MM.1S (cell line): ENCODE measurements around the gene ADGRL3.

Experiments
- DNase-seq: peaks from one replicate; pipeline ENCODE4 v3.0.0-alpha.2; 2015
- H2AFZ ChIP-seq: fragments of 300-600 bp; sonication (generic); 2 replicates; pipeline ENCODE4 v1.6.0; 2016; ENCODE audit warnings: antibody characterized with exemption, low read length
- H3F3A ChIP-seq: fragments of 300-600 bp; sonication (generic); 2 replicates; pipeline ENCODE4 v1.6.1; 2016; ENCODE audit warnings: mild to moderate bottlenecking, antibody characterized with exemption, low read length, moderate library complexity, mixed read lengths; ENCODE audit not compliant: insufficient read depth
- H3K27ac ChIP-seq: fragments of 300-600 bp; sonication (generic); 2 replicates; pipeline ENCODE4 v1.5.1; 2016; ENCODE audit warnings: mild to moderate bottlenecking, low read length
- H3K27me3 ChIP-seq: fragments of 300-600 bp; sonication (generic); replicated peaks from 2 replicates; pipeline ENCODE4 v1.6.0; 2016; ENCODE audit warnings: low read length; ENCODE audit not compliant: insufficient read depth
- H3K36me3 ChIP-seq: fragments of 300-600 bp; sonication (generic); replicated peaks from 2 replicates; pipeline ENCODE4 v1.6.1; 2016; ENCODE audit warnings: mild to moderate bottlenecking, low read length, mixed read lengths; ENCODE audit not compliant: insufficient read depth
- H3K4me1 ChIP-seq: fragments of 300-600 bp; sonication (generic); 2 replicates; pipeline ENCODE4 v1.6.1; 2016; ENCODE audit warnings: low read length, mixed read lengths
- H3K4me2 ChIP-seq: fragments of 300-600 bp; sonication (generic); 2 replicates; pipeline ENCODE4 v1.6.0; 2016; ENCODE audit warnings: low read depth, low read length
- H3K4me3 ChIP-seq: fragments of 300-600 bp; sonication (generic); 2 replicates; pipeline ENCODE4 v1.5.1; 2016; ENCODE audit warnings: low read length, mixed read lengths
- H3K79me2 ChIP-seq: fragments of 300-600 bp; sonication (generic); 2 replicates; pipeline ENCODE4 v1.6.1; 2016; ENCODE audit warnings: mixed run types, low read length, mixed read lengths
- H3K9ac ChIP-seq: fragments of 300-600 bp; sonication (generic); 2 replicates; pipeline ENCODE4 v1.6.1; 2016; ENCODE audit warnings: low read length, mixed read lengths
- H3K9me2 ChIP-seq: fragments of 300-600 bp; sonication (generic); replicated peaks from 2 replicates; pipeline ENCODE4 v1.6.1; 2016; ENCODE audit warnings: mild to moderate bottlenecking, low read length, mixed read lengths; ENCODE audit not compliant: insufficient read depth
- H3K9me3 ChIP-seq: fragments of 300-600 bp; sonication (generic); replicated peaks from 2 replicates; pipeline ENCODE4 v1.6.1; 2016; ENCODE audit warnings: mild to moderate bottlenecking, low read length, mixed read lengths; ENCODE audit not compliant: insufficient read depth
- H4K20me1 ChIP-seq: fragments of 300-600 bp; sonication (generic); 2 replicates; pipeline ENCODE4 v1.6.1; 2016; ENCODE audit warnings: mild to moderate bottlenecking, low read length, moderate library complexity, mixed read lengths; ENCODE audit not compliant: insufficient read depth
- EZH2 ChIP-seq: fragments of 300-600 bp; sonication (generic); optimal IDR thresholded peaks from 2 replicates; pipeline ENCODE3; 2017; ENCODE audit warnings: low read depth, mild to moderate bottlenecking, antibody characterized with exemption, low read length, mixed read lengths
- EZH2phosphoT487 ChIP-seq: fragments of 300-600 bp; sonication (generic); IDR thresholded peaks from 2 replicates; pipeline ENCODE4 v1.6.1; 2018; ENCODE audit warnings: antibody characterized with exemption, low read length
- TF ChIP-seq, protein P1 (sequence below): fragments of 300-600 bp; sonication (generic); IDR thresholded peaks from 2 replicates; pipeline ENCODE4 v1.5.1; 2016; ENCODE audit warnings: antibody characterized with exemption, low read length, mixed read lengths

Gene ADGRL3

DNA sequence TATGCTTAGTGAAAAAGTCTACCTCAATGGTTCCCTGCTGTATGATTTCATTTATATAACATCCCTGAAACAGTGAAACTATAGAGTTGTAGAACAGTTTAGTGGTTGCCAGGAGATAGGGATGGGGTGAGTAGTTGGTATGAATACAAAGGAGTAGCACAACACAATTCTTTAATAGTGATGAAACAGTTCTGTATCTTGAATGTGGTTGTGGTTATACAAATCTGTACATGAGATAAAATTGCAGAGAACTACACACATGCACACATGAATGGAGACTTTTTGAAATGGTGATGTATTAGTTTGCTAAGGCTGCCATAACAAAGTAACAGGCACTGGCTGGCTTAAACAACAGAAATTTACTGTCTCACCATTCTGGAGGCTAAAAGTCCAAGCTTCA lies 677.1 kb downstream of the ADGRL3 start:
- DNase-seq = no peak
- TF ChIP-seq, protein P1, sequence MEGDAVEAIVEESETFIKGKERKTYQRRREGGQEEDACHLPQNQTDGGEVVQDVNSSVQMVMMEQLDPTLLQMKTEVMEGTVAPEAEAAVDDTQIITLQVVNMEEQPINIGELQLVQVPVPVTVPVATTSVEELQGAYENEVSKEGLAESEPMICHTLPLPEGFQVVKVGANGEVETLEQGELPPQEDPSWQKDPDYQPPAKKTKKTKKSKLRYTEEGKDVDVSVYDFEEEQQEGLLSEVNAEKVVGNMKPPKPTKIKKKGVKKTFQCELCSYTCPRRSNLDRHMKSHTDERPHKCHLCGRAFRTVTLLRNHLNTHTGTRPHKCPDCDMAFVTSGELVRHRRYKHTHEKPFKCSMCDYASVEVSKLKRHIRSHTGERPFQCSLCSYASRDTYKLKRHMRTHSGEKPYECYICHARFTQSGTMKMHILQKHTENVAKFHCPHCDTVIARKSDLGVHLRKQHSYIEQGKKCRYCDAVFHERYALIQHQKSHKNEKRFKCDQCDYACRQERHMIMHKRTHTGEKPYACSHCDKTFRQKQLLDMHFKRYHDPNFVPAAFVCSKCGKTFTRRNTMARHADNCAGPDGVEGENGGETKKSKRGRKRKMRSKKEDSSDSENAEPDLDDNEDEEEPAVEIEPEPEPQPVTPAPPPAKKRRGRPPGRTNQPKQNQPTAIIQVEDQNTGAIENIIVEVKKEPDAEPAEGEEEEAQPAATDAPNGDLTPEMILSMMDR = no peak
- TF ChIP-seq EZH2 (no peak), EZH2phosphoT487 (no peak)
- H3K36me3 ChIP-seq = no peaks in the 10 kb centered on the region
- no peaks in the 10 kb centered on the region for H3K9me2 ChIP-seq
- H3F3A ChIP-seq = no peaks in the 10 kb centered on the region
- no peak overlapping the region for H3K9ac ChIP-seq
- H3K27me3 ChIP-seq = no peaks in the 10 kb centered on the region
- H3K4me1 ChIP-seq = no peaks in the 10 kb centered on the region
- no peaks in the 10 kb centered on the region for H4K20me1 ChIP-seq
- no peak overlapping the region for H3K4me3 ChIP-seq
- no peak overlapping the region for H3K4me2 ChIP-seq
- H3K9me3 ChIP-seq = no peaks in the 10 kb centered on the region
- no peaks in the 10 kb centered on the region for H3K79me2 ChIP-seq
- no peak overlapping the region for H2AFZ ChIP-seq
- H3K27ac ChIP-seq = no peak overlapping the region

DNA sequence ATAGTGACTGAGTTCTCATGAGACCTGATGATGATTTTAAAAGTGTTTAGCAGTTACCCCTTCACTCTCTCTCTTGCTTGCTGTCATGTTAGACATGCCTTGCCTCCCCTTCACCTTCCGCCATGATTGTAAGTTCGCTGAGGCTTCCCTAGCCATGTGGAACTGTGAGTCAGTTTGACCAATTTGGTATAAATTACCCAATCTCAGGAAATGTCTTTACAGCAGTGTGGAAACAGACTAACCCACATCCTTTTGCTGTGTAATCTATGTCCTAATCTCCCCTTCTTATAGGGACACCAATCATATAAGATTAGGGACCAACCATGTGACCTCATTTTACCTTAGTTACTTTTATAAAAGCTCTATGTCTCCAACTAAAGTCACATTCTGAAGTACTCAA lies 677.8 kb downstream of the ADGRL3 start:
- Histone ChIP-seq H4K20me1 (no peaks in the 10 kb centered on the region), H2AFZ (no peak overlapping the region), H3K9ac (no peak overlapping the region), H3K4me3 (no peak overlapping the region), H3K27ac (no peak overlapping the region), H3K9me2 (no peaks in the 10 kb centered on the region), H3K79me2 (no peaks in the 10 kb centered on the region), H3K27me3 (no peaks in the 10 kb centered on the region), H3F3A (no peaks in the 10 kb centered on the region), H3K36me3 (no peaks in the 10 kb centered on the region), H3K4me1 (no peaks in the 10 kb centered on the region), H3K9me3 (no peaks in the 10 kb centered on the region), H3K4me2 (no peak overlapping the region)
- no peak for TF ChIP-seq EZH2
- DNase-seq = no peak

DNA sequence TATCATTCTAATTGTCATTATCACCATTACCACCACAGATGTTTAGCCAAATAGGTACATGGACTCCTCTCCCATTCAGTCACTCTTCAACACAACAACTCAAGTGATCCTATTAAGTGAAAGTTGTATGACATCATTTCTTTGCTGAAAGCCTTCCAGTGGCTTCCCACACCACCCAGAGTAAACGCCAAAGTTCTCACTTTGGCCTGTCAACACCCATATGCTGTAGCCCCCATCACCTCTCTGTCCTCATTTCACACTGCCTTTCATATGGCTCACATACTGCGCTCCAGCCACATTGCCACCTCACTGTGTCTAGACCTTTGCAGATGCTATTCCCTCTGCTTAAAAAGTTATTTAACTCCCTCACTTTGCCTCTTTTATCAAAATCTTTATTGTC lies 682.3 kb downstream of the ADGRL3 start:
- no peaks in the 10 kb centered on the region for H3K27me3 ChIP-seq
- no peak for DNase-seq
- H3K9me3 ChIP-seq = no peaks in the 10 kb centered on the region
- no peak overlapping the region for H3K4me2 ChIP-seq
- H3K9ac ChIP-seq = no peak overlapping the region
- no peaks in the 10 kb centered on the region for H3K9me2 ChIP-seq
- no peaks in the 10 kb centered on the region for H3K4me1 ChIP-seq
- no peaks in the 10 kb centered on the region for H4K20me1 ChIP-seq
- no peak overlapping the region for H3K27ac ChIP-seq
- no peaks in the 10 kb centered on the region for H3K36me3 ChIP-seq
- H2AFZ ChIP-seq = no peak overlapping the region
- no peaks in the 10 kb centered on the region for H3F3A ChIP-seq
- H3K79me2 ChIP-seq = no peaks in the 10 kb centered on the region
- TF ChIP-seq EZH2phosphoT487 (no peak), EZH2 (no peak)
- TF ChIP-seq, protein P1 = no peak
- no peak overlapping the region for H3K4me3 ChIP-seq

DNA sequence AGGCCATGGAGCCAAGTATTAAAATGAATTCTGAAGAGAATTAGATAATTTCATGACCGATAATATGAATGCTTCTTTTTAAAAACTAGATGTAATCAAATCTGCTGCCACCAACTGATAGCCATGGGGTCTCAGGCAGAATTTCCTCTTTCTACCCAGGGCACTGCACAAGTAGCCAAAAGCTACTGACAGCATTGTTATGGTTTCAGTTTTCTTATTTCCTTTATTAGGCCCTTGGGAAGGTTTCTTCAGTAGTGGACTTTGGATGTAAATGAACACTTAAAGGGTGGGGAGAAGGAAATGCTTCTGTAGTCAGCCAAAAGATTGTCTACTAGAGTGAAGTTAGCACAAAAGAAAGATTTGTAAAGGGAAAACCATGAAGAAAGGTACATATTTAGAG lies 686.0 kb downstream of the ADGRL3 start:
- Histone ChIP-seq H4K20me1 (no peaks in the 10 kb centered on the region), H3K9me2 (no peaks in the 10 kb centered on the region), H3K27me3 (no peaks in the 10 kb centered on the region), H3K36me3 (no peaks in the 10 kb centered on the region), H2AFZ (no peak overlapping the region), H3K79me2 (no peaks in the 10 kb centered on the region), H3K9me3 (no peaks in the 10 kb centered on the region), H3F3A (no peaks in the 10 kb centered on the region), H3K9ac (no peak overlapping the region), H3K4me2 (no peak overlapping the region), H3K4me3 (no peak overlapping the region), H3K27ac (no peak overlapping the region), H3K4me1 (no peaks in the 10 kb centered on the region)
- TF ChIP-seq EZH2phosphoT487 (no peak), EZH2 (no peak)
- TF ChIP-seq, protein P1 = no peak
- no peak for DNase-seq
